Activated effector memory CD4-positive, alpha-beta T cell treated with anti-CD3 and anti-CD28 coated beads, Interleukin-2, amount 50 U/mL, for 16 hours (primary cell): ENCODE data around the gene DMD.
A peak's percentile ranks its signal among the peaks of the same experiment; 100 is the strongest.

Experiments
- DNase-seq: peaks from one replicate; pipeline ENCODE4 v3.0.0-alpha.2; 2020

Gene DMD

DNA sequence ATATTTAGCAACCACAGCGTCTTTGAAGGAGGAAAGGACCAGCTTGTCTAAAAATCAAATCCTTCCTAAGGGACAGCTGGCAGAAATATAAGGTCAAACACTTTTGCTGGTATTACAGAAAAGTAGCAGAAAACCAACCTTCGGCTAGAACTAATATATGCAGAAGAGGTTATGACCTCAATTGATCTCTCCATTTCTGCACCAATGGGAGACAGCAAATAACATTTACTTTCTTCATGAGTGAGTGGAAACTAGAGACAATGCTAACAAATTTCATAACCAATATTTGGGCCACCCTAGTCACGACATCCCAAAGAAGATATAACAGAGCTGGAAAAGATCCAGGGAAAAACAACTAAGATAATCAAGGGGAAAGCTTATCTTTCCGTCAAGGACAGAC is 1892.5 kb downstream of the DMD start:
- no peak for DNase-seq

DNA sequence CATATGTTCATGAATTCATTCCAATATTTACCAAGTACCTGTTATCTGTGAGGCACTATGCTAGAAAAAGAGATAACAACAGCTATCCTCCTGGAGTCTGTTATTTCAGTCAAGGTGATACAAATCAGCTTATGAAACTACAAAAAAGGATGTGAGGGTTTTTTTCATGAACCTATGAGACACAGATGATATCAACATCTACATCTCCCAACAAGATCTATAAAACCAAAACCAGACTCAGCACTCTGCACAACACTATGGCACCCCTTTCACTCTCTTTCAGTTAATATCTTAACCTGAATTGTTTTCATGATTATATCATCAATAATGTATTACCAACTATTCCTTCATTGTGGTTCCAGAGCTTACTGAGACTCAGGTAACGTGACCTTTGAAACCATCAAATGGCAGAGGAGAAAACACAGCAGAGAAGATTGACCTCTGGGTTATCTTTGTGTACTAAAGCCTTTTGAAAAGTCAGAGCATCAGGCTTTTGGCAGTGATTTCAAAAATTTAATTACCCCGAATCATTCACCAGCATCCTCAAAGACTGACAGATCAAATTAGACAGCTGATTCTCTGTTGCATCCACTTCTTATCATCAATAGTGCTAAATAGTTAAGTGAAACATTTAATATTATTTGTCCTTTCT is 1894.9 kb downstream of the DMD start:
- no peak for DNase-seq

DNA sequence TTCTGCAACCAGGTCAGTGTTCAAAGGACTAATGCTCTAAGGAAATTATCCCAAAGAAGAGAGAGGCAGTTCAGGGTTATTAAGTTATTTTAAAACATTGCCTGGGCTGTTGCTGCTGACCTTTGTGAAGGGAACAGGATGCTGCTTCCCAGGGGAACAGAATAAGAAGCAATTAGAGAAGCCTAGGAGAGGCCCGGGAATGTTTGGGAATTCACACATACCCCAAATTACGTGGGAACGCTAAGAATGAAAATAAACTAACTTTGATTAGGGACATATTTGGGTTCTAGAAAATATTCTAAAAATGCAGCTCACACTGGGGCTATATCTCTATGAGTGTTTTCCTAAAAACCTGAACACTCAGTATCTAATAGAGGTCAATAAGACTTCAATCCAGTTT is 1896.4 kb downstream of the DMD start:
- DNase-seq: no peak

DNA sequence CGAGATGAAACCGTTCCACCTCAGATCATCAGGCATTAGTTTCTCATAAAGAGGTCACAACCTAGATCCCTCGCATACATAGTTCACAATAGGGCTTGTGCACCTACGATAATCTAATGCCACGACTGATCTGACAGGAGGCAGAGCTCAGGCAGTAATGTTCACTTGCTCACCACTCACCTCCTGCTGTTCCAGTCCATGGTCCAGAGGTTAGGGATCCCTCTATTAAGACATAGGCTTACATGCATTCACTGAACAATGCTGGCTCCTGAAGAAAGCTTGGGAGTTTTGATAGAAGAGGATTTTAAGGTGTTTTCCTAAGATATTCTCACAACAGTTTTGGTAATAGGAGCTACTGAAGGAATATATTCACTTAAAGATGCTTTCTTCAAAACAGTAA is 1903.4 kb downstream of the DMD start:
- DNase-seq: no peak

DNA sequence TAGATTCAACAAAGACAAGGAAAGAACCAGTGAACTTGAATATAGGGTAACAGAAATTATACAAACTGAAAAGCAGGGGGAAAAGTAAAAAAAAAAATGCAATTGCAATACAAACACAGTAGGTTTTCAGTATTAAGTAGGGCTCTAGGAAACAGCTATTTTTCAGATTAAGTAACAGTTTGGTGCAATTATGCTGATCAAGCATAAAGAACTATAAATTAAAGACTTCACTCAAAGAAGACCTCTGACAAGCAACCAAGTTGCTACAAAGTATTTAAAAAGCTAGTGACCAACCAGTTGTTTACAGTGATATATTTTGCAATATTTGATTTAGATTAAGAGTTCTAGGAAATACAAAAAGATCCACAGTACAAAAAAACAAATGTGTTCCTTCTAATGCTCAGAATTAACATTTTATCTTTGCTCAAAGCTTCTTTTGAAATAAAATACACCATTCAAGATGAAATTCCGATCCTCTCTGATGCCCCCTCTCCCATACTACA is 1908.7 kb downstream of the DMD start:
- no peak for DNase-seq

DNA sequence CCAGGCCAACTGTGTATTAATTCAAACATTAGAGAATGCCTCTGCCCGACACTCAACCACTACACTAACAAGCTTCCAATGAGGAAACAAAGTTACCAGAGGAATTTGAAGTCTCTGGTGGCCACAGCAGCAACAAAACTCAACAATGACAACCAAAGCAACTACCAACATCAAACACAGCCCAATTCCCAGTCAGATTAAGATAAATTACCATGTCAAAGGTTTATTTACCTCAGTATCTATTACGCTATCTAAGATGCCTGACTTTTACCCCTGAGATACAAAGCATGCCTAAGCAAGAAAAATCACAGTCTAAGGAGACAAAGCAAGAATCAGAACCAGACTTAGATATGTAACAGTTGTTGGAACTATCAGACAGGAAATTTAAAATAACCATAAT is 1909.4 kb downstream of the DMD start:
- no peak for DNase-seq

DNA sequence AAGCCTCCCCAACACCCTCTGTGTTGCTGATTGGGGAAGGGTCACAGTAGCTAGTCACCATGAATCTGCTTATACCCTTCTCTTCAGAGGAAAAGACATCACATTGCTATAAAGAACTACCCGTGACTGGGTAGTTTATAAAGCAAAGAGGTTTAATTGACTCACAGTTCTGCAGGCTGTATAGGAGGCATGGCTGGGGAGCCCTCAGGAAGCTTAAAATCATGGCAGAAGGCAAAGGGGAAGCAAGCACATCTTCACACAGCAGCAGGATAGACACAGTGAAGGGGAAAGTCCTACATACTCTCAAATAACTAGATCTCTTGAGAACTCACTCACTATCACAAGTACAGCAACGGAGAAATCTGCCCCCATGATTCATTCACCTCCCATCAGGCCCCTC is 1910.1 kb downstream of the DMD start:
- DNase-seq: no peak

DNA sequence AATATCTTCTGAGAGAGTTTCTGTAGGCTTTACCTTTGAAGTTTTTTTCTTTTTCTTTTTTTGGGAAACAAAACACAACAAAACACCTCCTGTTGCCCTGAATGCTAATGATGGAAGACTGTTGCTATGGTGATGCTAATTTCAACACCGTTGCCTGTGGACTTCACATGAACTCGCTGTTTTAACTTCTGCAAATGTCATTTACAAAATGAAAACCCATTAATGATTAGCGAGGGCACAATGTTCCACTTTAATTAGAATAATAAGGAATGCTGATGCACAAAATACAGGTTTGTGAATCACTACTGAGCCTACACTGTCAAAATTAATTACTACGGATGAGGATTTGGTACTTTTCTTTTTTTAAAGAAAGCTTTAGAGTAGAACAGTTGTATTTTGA is 1912.4 kb downstream of the DMD start:
- no peak for DNase-seq

DNA sequence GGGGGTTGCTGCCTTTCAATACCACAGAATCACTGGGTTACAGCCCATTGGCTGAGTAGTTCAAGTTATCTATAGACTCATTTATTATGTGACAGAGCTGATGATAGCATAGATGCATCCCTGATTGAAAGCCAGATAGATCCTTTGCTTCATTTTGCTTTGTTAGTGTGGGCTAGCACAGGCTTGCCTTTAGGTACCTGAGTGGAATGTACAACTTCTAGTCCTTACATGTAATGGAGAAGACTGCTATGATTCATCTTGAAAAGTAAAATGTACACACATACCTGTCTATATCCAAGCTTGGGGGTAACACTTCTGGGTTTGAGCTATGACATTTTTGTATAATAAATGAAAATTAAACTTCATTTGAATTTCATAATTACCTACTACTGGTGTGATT is 1913.5 kb downstream of the DMD start:
- no peak for DNase-seq

DNA sequence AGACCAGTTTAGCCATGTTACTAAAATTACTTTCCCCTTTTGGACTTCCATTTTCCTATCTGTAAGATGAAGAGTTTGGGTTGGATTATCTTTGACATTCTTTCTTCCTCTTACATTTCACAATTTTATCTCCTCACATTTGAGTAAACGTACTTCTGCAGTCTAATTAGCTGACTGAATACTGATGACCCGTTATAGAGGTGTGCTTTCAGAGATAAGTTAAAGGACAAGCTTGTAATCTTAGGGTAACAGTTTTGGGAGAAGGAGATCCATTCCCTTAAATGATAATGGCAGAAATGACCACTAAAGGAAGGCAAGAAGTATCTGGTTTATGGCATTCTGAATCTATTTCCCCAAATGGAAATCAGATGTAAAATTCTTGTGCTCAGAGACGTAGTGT is 1916.9 kb downstream of the DMD start:
- no peak for DNase-seq

DNA sequence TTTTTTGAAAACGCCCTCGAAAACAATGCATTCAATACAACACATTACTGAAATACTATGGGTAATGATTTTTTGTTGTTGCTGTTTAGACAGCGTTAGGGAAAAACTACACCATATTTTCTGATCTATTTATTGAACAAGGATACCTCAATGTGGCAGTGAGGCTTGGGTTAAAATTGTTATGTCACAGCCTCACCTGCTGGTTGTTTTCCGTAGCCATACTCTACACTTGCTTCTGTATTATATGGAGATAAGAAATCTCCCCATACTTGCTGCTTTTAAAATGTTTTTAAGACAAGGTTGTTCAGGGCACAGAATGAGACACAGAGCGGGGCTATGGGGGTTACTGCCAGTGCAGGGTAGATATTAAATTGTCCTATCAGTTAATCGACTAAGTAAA is 1917.9 kb downstream of the DMD start:
- no peak for DNase-seq

DNA sequence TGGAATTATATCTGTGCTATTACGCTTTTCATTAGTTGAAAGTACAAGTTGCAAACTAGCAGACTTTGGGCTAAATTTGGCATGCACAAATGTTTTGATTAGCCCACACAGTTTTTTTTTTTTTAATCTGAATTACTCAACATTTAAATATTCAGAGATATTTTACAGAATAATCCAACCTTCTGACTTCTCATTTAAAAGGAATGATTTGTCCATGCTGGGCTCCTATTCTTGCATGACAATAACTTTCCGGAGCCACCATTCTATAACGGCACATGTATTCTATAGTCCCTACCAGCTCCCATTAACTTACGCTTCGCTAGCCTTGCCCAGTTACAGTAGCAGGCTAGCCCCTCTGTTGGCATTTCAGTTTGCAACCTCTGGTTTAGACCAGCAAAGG is 1920.2 kb downstream of the DMD start:
- no peak for DNase-seq

DNA sequence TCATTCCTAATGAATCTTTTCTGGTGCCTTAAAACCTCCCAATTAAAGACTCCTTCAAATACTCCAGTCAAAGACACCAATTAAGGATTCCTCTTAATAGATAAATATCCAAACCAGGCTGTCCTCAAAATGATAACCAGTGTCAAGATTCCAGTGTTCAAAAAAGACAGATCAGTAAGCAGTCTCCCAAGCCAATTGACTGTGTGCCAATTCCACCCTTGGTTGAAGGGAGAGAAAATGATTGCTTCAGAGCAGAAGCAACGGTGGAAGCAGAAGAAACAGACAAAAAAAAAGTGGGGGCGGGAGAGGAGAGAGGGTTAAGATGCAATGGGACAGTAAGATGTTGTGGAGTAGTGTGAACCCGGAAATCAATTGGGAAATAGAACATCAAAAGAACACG is 1923.5 kb downstream of the DMD start:
- no peak for DNase-seq

DNA sequence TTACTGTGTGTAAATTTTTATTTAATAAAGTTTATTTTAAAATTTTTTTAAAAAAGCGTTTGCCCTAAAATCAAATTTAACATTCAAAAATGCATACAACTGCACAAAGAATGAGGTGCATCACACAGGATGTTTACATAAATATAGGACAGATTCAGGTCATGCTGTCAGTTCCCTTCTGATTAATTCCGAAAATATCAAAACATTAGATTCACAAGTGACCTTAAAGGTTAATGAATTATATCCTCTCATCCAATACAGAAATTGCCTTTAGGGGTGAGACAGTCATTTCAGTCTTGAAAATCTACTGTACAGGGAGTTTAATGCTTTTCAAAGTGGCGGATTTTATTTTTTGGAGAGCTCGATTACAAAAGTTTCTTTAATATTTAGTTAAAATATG is 1930.8 kb downstream of the DMD start:
- no peak for DNase-seq

DNA sequence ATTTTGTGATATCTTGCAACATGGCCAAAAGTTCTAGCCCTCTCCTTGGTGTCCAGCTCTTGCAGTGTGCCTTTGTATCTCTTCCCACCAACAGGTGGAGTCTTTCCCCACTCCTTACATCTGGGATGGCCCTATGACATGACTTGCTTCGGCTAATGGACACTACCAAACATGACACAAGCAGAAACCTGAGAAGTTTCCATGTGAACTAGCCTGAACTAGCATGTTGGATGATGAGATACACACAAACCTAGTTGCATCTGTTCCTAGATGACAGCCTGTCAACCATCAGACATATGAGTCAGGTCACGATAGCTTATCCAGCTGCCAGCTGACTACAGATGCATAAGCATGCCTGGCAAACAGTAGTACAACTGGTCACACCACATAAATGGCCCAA is 1932.0 kb downstream of the DMD start:
- no peak for DNase-seq

DNA sequence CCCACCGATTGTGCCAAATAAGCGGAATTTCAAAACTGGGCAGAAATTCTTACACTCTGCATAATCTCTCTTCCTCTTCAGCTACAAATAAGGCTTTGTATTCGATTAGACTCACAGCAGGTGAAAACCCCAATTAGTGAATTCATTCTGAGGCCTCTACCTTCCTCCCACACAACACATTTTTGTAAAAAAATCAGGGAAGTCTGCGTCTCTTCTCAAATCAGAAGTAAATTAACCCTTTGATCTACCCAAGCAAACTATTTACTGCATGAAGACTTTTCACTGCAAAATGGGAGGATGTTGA is 1938.9 kb downstream of the DMD start:
- DNase-seq: no peak

DNA sequence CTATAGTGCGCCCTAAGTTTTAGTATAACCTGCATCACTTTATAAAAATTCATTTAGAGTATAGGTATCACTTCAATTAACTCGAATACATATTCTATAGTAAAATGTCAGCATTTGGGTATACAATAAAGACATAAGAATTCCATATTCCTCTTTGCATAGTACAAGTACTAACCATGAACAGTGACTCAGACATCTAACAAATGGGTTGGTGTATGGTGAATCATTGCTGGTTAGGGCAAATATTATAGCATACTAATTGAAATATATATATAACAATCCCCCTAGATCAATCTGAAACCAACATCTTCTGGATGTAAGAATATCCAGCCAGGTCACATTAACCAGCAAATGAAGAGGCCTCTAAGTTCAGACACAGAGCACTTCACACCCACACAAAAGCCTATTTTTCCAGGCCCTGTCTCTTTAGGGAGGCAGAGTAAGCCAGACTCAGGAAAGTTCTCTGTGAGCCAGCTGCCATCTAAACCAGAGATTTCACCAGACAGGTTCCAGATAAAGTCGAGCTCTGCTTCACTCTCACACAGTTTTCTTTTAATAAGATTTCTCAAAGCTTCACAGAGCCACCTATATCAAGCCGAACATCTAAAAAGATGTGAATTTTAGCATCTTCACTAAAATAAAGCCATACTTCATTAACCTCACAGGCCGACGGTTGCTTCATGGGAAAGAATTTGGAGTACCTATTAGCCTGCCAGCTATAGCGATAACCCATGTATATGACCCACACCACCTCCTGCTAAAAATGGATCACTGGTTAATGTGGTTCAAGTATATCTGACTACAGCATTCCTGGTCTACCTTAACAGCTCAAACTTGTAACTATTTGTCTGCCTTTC is 1939.5 kb downstream of the DMD start:
- no peak for DNase-seq

DNA sequence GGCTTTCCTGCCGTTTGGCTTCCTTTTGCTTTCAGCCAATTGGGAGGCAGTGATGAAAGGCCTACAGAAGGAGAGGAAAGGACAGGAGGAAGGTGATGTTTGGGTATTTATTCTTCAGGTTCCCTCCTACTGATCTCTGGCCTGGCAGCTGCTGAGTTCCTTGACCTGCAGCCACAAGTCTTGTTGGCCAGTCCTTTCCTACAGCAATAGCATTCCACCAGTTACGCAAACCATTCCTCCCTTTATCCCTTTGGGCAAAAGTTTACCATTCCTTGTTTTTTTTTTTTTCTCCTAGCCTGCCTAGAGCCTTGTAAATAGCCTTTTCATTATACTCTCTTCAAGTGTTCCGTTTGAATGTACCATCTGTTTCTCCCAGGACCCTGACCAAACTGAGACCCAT is 1941.4 kb downstream of the DMD start:
- no peak for DNase-seq

DNA sequence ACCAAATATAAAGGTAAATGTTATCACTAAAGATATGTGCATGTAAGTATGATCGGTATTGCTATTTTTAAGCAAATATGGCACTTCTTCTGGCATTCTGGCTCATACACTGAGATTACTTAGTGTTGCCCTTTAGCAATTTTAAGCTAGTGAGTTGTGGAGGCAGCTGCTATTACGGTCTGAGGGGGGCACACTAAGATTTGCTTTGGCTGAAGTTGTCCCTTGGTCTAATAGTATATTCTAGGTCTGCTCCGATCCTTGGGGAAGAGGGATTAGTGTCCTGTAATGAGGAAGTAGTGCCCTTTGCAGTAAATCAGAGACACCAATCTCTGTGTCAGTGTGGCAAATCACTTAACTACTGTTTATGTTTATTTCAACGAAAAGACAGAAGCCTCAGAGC is 1943.0 kb downstream of the DMD start:
- DNase-seq: no peak

DNA sequence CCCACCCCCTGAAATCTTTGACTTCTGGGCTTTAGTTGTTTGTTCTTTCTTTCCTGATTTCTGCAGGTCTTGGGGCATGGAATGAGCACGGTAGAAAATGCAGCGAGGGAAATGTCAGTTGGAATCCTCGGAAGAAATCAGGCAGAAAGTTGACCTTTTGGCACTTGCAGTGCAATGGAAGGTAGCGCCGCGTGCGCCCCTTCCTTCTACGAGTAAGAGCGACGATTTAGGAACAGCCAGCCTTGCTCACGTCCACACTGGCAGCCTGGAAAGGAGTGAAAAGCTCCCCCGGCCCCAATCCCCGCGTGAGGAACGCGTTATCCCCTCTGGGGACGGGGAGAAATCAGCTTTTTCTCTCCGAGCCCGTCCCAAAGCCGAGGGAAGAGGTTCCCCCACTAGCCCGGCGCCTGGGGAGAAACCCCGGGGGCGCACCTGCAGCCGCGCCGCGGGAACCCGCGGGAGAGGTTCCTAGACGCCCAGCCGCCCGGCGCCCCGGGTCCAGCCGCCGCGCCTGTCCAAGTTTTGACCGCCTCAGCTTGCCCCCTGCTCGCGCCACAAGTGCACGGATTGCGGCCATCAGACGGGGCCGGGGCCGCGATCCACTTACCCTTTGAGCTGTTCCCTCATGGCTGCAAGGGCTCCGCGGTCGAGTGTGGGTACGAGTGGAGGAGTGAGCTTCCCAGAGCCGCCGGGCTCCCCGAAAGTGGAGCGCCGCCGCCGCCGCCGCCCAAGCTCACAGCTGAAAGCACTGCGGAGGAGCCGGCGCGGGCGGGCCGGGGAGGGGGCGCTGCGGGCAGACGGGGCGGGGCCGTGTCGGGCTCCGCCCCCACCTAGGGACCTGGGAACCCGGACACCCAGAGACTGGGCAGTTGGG is 1944.9 kb downstream of the DMD start:
- peak; percentile 64 for DNase-seq

DNA sequence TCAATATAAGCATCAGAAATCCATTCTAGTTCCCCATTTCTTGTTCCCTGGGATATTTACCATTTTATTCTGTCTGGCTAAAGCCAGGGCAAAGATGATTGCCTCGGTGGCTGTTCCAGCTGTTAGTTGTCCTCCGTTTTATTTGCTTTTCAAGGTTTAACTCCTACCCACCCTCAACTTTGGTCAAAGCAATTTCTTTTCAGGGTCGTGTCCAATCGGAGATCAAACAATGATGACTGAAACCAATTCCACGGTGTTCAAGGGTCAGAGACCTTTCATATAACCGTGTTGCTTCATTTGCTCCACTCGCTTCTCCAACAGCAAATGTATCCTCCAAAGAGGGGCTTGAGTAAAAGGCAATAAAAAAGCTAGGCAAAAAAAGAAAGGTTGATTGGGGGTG is 1946.0 kb downstream of the DMD start:
- DNase-seq: no peak

DNA sequence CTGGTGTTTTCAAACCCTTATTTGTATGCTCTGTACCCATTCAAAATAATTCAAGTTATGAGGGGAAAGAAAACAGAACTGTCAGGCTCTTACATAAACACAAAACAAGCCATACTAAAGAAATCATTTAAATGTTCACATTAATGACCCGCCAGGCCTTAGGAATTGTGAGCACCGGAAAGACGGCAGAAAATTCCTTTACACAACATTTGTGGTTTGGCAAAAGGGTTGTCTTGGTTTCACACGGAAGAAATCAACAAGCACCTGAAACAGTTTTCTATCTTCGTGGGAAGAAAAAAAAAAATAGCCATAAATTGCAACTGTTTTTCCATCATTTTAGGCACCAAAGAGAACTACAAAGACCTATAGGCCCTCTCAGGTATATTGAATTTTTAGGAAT is 1951.0 kb downstream of the DMD start:
- no peak for DNase-seq

DNA sequence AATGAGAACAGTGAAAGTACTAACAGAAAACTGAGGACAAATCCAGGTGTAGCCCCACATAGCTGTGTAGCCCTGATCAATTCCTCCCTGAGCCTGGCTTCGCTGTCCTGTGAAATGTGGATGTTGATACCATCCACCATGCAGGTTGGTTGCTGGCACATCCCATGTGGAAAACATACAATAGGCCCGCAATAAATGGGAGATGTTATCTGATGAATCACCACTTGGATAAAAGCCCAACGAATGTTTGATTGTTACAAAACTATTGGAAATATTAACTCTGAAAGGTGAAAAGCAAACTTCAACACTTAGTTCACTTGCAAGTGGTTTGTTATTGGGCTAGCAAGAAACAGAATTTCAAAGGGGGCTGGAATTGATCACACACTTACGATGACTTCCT is 1953.2 kb downstream of the DMD start:
- DNase-seq: no peak
